ENCODE measurements around the gene HPCA.

HPCA gene

DNA sequence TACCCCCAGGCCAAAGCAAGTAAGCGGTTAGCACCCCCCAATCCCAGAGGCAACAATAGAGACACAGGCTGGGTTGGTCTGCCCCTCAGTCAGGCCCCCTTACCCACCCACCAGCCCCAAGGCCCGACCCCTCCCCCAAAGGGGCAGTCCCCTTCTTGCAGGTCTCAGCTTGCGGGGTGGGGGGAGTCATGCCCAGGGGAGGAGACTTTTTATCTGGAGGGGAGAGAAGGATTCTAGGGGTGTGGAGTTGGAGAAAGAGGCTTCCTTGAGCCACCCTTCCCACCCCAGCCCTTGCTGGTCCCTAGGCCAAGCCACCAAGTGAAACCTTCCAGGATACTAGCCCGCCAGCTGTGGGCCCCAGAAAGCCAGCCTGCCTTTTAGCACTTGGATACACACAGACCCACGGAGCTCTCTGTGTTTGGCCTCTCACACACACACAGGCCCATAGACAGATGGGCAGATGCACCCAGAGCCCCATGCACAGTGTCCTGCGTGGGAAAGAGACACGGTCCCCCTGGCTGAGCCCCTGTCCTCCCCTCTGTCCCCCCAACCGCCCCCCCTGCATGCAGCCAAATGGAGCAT lies 7.8 kb downstream of the HPCA start:
- no peak overlapping the region for H3K4me3 ChIP-seq (ENCODE audit: low read depth, low read length)
- no peak for DNase-seq (ENCODE audit: low read depth)
- TF ChIP-seq CTCF (IDR thresholded peaks at IDR 0.05; ENCODE audit: control insufficient read depth, extremely low read depth, insufficient read depth): no peak

- no peak overlapping the region for H3K4me3 ChIP-seq (ENCODE audit: low read depth, low read length)
- no peak for DNase-seq (ENCODE audit: low read depth)
- no peak for TF ChIP-seq CTCF (IDR thresholded peaks at IDR 0.05; ENCODE audit: control insufficient read depth, extremely low read depth, insufficient read depth)
These were observed 8.4 kb downstream of the HPCA start for GRCh38 chr1:32894681-32895080.

DNA sequence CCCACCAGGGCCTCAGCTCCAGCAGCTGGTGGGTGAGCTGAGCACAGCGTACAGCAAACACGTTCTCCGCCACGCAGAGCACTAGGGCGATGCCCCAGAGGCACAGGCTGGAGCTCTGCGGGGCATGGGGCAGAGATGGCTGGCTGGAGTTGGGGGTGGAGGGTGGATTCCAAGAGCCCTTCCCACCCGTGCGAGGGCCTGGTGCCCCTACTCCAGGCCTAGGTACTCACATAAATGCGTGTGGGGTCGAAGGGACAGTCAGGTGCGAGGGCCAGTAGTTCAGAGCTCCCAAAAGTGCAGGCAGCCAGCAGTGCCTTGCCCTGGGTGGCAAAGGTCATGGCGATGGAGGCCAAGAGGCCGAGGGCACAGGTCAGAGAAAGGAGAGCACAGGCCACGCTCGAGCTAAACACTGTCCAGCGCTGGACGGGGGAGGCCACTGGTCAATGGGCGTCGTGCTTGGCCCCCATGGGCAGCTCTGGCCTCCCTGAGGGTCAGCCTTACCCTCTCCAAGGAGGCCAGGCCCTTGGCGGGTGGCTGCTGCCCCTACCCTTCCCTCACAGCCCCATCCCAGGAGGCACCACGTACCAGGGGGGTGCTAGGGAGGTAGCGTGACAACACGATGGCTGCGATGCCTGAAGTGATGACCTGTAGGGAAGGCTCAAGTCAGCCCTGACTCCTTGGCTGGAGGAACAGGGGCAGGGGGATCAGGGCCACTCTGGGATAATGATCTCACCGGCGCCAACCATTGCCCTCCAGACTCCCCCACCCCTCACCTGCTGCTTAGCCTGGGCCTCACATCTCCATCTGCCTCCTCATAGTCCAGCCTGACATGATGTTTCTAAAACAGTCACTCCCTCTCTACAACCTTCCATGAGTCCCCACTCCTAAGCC lies 9.3 kb downstream of the HPCA start:
- no peak for TF ChIP-seq CTCF (IDR thresholded peaks at IDR 0.05; ENCODE audit: control insufficient read depth, extremely low read depth, insufficient read depth)
- no peak for DNase-seq (ENCODE audit: low read depth)
- no peak overlapping the region for H3K4me3 ChIP-seq (ENCODE audit: low read depth, low read length)

GRCh38 chr1:32896451-32896850 lies 10.2 kb downstream of the HPCA start:
- TF ChIP-seq CTCF (IDR thresholded peaks at IDR 0.05; ENCODE audit: control insufficient read depth, extremely low read depth, insufficient read depth): no peak
- H3K4me3 ChIP-seq (ENCODE audit: low read depth, low read length): no peak overlapping the region
- DNase-seq (ENCODE audit: low read depth): no peak

DNA sequence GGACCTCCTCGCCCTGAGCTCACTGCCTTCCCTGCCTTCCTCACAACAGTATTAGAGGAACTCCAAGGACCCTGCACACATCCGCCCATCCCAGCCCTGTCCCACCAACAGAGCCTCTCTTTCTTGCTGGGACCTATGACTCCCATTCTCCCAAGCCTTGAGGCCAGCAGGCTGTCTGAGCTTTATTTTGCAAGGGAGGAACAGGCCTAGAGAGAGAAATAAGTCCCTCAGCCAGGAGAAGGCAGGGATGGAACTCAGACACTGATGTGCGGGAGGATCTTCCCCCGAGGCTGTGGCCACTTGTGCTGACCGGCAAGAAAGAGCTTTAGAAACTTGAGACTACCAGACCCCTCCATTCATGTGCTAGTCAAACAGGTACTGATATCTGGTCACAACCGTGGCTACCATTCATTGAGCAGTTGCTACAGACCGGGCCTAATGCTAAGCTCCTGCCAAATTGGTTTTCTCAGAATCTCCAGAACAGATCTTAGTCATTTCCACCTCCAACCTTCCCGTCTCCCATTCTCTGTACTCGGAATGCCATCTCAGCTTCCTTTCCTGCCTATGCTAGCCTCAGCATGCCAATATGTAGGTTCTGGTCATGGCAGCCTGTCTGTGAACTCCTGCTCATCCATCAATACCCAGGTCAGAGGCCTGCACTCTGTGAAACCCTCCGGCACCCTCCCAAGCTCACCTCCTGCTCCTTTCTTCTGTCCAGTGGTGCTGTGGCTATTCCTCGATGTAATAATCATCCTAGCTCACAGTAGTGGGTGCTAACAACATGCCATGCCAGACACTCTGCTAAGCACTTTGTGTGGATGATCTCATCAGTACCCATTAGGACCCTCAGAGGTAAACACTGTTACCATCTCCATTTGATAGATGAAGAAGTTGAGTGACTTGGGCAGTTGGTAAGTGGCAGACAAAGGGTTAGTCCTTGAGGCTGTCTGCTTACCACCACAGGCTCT lies 11.1 kb downstream of the HPCA start:
- no peak overlapping the region for H3K4me3 ChIP-seq (ENCODE audit: low read depth, low read length)
- no peak for DNase-seq (ENCODE audit: low read depth)
- TF ChIP-seq CTCF (IDR thresholded peaks at IDR 0.05; ENCODE audit: control insufficient read depth, extremely low read depth, insufficient read depth): no peak

DNA sequence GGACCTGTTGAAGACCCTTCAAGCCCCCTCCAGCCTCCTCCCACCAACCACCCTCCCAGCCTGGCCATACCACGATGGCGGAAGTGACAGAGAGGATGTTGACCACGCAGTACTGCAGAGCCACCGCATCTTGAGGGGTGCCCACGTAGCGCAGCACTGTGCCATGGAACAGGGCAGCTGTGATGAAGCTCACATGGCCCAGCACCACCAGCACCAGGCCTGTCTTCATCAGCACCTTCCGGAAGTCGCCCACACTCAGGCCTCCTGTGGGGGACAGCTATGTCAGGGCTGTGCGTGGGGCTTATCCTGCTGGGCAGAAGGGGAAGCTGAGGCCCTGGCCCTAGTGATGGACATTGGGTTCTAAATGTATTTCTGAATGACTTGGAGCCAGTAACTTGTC lies 11.8 kb downstream of the HPCA start:
- DNase-seq (ENCODE audit: low read depth): no peak
- H3K4me3 ChIP-seq (ENCODE audit: low read depth, low read length): no peak overlapping the region
- no peak for TF ChIP-seq CTCF (IDR thresholded peaks at IDR 0.05; ENCODE audit: control insufficient read depth, extremely low read depth, insufficient read depth)

Data from LNCaP clone FGC (cell line).